Cerebellar cortex (tissue), 1 donor: ENCODE measurements around the gene HHAT.
"Not testable (repeated sequence)": the region's sequence is repeated elsewhere in the genome, so short reads cannot be mapped to it uniquely, and the experiment has no call there.

Experiments
- DNase-seq: peaks from one replicate; pipeline ENCODE4 v3.0.0-alpha.2; 2015; ENCODE audit warnings: low spot score

Gene HHAT

GRCh38 chr1:210313921-210314320, 14.8 kb upstream of the HHAT start:
- no peak for DNase-seq

GRCh38 chr1:210315529-210315928, 13.2 kb upstream of the HHAT start:
- DNase-seq: no peak

- no peak for DNase-seq
Measured at GRCh38 chr1:210321131-210321530, 7.6 kb upstream of the HHAT start.

- DNase-seq: no peak
Measured at GRCh38 chr1:210321552-210321951, 7.2 kb upstream of the HHAT start.

GRCh38 chr1:210323957-210324356, 4.7 kb upstream of the HHAT start:
- DNase-seq: no peak

GRCh38 chr1:210325026-210325670, 3.6 kb upstream of the HHAT start:
- DNase-seq: no peak

- peak; percentile 29 for DNase-seq
Measured at GRCh38 chr1:210328032-210328745, 513 bp upstream of the HHAT start.

GRCh38 chr1:210330279-210330866, 1.7 kb downstream of the HHAT start:
- DNase-seq: no peak

- no peak for DNase-seq
Measured at GRCh38 chr1:210332233-210332632, 3.5 kb downstream of the HHAT start.

- DNase-seq: no peak
Measured at GRCh38 chr1:210332719-210333398, 4.2 kb downstream of the HHAT start.

- DNase-seq: no peak
Measured at GRCh38 chr1:210335001-210335400, 6.3 kb downstream of the HHAT start.

- no peak for DNase-seq
Measured at GRCh38 chr1:210336362-210336761, 7.7 kb downstream of the HHAT start.

- DNase-seq: no peak
Measured at GRCh38 chr1:210339500-210339899, 10.8 kb downstream of the HHAT start.

GRCh38 chr1:210340311-210340710, 11.6 kb downstream of the HHAT start:
- DNase-seq: no peak

- DNase-seq: no peak
Measured at GRCh38 chr1:210340841-210341240, 12.1 kb downstream of the HHAT start.

- no peak for DNase-seq
Measured at GRCh38 chr1:210342986-210343780, 14.5 kb downstream of the HHAT start.

GRCh38 chr1:210344706-210345105, 16.0 kb downstream of the HHAT start:
- no peak for DNase-seq

GRCh38 chr1:210347112-210347511, 18.4 kb downstream of the HHAT start:
- no peak for DNase-seq

GRCh38 chr1:210351496-210351895, 22.8 kb downstream of the HHAT start:
- no peak for DNase-seq

GRCh38 chr1:210352575-210352974, 23.9 kb downstream of the HHAT start:
- no peak for DNase-seq

- DNase-seq: not testable (repeated sequence)
Measured at GRCh38 chr1:210354305-210354704, 25.6 kb downstream of the HHAT start.

GRCh38 chr1:210358626-210359025, 29.9 kb downstream of the HHAT start:
- no peak for DNase-seq
